Tibial nerve (tissue), 3 donors: ENCODE measurements around the gene FBXW12.

ENCODE experiments used
- CTCF ChIP-seq, 5 experiments: fragments of 200-600 bp in 3 of 5; fragments of 450-650 bp in 2 of 5; sonication (generic) in 3 of 5; IDR thresholded peaks; one replicate each; pipeline ENCODE4 v1.5.1; 2016 to 2019; ENCODE audit warnings: antibody characterized with exemption in 5 of 5, mild to moderate bottlenecking in 3 of 5, moderate library complexity in 2 of 5
- POLR2A ChIP-seq, 2 donors: fragments of 450-650 bp; IDR thresholded peaks; one replicate each; pipeline ENCODE4 v1.6.1; 2017; ENCODE audit warnings: antibody characterized with exemption in 2 of 2, mild to moderate bottlenecking in 2 of 2, moderate library complexity in 2 of 2

- TF ChIP-seq POLR2A (IDR thresholded peaks at IDR 0.05) (no peak), CTCF (IDR thresholded peaks at IDR 0.05) (no peak)
Observed at GRCh38 chr3:48423241-48423882, 51.3 kb downstream of the FBXW12 start.
